GM19372 (cell line): ENCODE results near the gene ORAI1.

Source experiments
- ATAC-seq: cut with Tn5 transposase; IDR thresholded peaks from one replicate; pipeline ENCODE4 v1.9.1; 2021; ENCODE audit warnings: mild to moderate bottlenecking, low read depth, moderate library complexity; ENCODE audit not compliant: unreplicated experiment

The ORAI1 gene

GRCh38 chr12:121689430-121689829 lies 63.1 kb downstream of the ORAI1 start:
- no peak for ATAC-seq
